ENCODE measurements around the gene TRHDE.

Gene TRHDE

GRCh38 chr12:72275526-72275925 is 3.4 kb downstream of the TRHDE start:
- DNase-seq: no peak

DNA sequence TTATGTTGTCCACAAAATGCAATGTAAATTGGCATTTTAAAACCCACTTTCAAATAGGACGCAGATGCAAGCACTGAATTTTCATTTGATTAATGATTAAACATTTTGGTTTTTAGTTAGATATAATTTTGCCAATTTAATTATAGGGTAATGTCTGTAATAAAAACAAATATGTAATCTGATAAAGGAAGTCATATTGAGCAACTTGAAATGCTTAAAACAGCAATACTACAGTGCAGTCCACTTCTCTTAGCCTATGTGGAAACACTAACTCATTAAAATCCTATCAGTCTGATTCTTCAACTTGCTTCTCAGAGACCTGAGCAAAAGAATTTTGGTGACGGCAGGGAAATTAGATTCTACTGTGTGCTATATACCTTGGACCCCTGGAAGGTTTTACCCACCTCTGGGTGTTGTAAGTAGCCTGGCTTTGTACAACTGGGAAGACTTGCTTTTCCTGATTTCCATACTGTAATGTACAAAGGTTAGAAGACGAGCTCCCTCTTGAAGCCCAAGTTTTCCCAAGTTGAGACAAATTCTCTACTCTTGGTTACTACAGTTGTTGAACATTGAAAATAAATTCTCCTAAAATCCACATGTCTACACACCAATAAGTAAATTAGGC is 4.1 kb downstream of the TRHDE start:
- no peak for DNase-seq

GRCh38 chr12:72277415-72277814 is 5.2 kb downstream of the TRHDE start:
- DNase-seq: no peak

DNA sequence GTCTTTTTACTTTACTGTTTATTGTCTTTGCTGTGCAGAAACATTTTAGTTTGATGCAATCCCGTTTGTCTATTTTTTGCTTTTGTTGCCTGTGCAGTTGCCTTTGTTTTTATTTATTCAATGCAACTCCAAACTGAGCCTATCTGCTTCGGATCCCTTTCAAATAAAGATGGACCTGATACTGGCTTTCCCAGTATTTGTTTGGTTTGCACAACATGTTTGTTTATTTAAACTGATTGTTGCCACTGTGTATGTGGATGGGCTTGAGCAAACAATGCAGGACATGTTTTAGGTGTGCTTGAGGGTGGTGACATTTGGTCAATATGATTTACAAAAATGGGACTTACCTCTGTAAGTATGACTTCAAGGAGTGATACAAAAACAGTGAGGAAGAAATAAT is 6.7 kb downstream of the TRHDE start:
- no peak for DNase-seq

GRCh38 chr12:72281126-72281525 is 9.0 kb downstream of the TRHDE start:
- DNase-seq: no peak

DNA sequence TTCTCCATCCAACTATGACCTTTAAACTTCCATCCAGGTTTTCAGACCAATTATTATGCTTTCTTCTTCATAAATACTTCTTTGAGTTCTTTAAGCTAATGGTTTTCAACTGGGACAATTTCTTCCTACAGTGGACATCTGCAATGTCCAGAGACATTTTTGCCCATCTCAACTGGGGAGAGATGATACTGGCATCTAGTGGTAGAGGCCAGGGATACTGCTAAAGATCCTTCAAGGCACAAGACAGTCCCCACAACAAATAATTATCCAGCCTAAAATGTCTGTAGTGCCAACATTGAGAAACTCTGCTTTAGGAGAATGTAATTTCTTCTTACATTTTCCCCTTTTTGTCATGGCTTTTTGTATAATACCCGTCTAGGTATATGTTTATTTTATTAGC is 10.6 kb downstream of the TRHDE start:
- DNase-seq: no peak

DNA sequence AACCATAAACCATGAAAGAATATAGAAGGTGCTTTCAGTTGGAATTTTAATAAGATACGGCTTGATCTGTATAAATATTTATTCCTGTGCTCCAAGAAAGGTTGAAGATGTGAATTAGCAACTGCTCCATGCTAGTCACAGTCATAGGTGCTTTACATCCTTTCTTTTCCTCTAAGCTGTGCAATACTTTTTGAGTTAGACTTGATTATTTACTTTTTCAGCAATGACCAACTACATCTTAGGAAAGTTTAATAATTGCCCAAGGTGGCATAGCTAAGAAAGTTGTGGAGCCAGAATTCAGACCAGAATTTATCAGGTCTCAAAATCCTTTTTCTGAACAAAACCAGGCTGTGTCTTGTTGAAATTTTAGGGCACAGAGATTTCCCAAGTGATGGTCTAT is 13.7 kb downstream of the TRHDE start:
- no peak for DNase-seq

DNA sequence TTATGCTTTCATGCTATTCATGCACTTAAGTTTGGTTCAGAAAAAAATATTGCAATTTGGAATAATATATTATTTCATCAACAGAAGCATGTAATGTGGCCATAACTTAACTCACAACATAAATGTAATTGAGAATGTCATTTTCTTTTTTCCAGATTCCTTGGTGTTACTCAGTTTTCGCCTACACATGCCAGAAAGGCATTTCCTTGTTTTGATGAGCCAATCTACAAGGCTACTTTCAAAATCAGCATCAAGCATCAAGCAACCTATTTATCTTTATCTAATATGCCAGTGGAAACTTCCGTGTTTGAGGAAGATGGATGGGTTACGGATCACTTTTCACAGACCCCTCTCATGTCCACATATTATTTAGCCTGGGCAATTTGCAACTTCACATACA is 14.4 kb downstream of the TRHDE start:
- no peak for DNase-seq

- DNase-seq: no peak
Measured at GRCh38 chr12:72288436-72288835, 16.3 kb downstream of the TRHDE start.

DNA sequence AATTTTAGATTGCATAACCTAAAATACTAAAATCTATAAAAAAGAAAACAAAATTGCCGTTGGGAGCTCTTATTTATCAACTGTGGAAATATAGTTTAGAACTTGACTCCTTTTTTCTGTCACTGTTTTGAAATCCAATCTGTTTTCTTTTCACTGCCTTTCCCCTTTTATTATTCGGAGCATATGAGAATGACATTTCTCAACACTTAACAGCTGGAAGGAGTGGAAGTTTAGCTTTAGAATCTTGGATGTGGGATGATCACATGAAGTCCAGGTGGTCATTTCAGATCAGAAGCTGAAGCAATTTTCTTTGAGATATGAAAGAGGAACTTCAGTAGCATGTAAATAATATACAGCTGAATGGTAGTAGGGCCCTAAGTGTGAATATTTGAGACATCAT is 16.7 kb downstream of the TRHDE start:
- DNase-seq: no peak

GRCh38 chr12:72289633-72290032 is 17.5 kb downstream of the TRHDE start:
- DNase-seq: no peak

DNA sequence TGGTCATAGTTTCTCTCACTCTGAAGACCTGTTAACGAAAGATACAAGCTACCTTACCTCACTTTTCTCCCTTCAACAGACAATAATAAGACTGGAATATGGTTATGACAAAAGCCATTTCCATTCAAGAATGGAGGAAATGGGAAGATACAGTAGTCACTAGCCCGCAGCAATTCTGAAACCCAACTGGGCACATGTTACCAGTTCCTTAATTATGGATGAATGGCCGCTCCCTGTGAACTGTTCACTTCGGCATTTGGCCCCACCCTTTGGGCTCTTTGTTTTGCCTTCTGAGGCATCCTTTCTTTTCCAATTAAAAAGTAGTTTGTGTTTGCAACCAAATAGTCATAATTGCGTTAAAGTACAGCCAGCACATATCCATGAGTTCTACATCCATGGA is 19.0 kb downstream of the TRHDE start:
- DNase-seq: no peak

- no peak for DNase-seq
Measured at GRCh38 chr12:72293701-72294100, 21.5 kb downstream of the TRHDE start.

- DNase-seq: no peak
Measured at GRCh38 chr12:72295101-72295500, 22.9 kb downstream of the TRHDE start.

GRCh38 chr12:72295744-72296143 is 23.6 kb downstream of the TRHDE start:
- DNase-seq: no peak

- no peak for DNase-seq
Measured at GRCh38 chr12:72296389-72296788, 24.2 kb downstream of the TRHDE start.

DNA sequence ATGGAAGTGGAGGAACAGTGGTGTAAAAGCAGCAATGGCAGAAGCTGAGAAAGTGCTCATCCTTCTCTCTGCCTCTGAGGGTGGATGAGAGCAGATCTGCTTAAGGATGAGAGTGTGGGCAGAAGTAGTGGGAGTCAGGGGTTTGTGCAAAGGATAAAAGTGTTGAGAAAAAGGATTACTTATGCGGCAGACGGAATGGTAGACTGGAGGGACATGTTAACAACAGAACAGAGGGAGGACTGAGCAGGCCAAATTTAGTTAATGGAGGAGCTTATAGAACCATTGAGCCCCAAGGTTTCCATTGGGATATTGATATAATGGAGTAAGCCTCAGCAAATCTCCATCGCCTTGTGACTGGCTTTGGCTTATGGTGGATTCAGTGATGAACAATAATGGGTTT is 25.5 kb downstream of the TRHDE start:
- no peak for DNase-seq

- DNase-seq: no peak
Measured at GRCh38 chr12:72300728-72301127, 28.6 kb downstream of the TRHDE start.

DNA sequence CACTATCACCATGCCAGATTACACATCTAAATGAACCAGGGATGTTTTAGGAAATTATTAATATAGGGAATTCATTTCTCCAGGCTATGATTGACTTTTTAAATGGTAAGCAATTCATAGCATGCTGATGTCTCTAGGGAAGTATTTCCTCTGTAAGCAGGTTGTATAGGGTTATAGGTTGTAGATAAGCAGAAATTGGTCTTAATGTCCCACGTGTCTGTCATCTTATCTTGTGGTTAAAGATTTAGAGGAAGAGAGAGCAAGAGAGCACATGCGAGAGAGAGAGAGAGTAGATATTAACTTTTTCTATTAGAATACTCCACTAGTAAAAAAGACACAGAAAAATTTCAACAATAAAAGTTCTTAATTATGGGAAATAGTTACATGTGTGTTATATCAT is 32.6 kb downstream of the TRHDE start:
- DNase-seq: no peak

- no peak for DNase-seq
Measured at GRCh38 chr12:72307229-72307628, 35.1 kb downstream of the TRHDE start.

- no peak for DNase-seq
Measured at GRCh38 chr12:72311946-72312345, 39.8 kb downstream of the TRHDE start.

DNA sequence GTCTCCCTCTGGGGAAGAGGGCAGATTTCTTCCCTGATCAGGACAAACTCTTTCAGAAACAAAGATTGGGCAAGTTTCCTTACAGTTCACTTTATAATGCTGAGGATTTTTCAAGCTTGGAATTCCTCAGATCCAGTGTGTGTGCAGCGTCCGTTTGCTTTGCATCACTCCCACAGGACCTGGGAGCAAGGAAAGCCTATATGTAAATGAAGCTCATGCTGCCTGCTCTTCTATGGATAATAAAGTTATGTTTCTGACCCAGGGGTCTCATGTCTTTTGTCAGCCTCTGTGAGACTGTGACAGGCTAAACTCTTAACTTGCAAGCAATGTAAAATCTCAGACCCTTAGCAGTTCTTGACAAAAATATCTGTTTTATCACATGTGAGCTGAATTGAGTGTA is 41.6 kb downstream of the TRHDE start:
- no peak for DNase-seq

- no peak for DNase-seq
Measured at GRCh38 chr12:72315858-72316257, 43.7 kb downstream of the TRHDE start.

DNA sequence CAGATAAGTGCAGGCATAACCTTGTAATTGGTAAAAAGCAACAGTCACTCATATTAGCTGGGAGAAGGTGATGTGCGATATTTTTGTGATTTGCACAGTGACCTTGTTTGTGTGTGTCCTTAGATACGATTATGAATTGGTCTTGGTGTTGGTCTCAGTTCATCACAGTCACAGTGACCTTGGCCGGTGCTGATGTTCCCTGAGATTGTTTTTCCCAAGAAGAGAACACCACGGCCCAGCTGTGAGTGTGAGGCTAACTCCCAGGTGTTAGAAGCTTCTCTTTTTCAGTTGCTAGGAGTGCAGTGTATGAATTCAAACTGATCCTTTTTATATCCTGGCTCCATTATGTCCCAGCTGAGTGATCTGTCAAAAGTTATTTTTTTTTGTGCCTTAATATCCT is 46.2 kb downstream of the TRHDE start:
- no peak for DNase-seq

- DNase-seq: no peak
Measured at GRCh38 chr12:72323881-72324280, 51.7 kb downstream of the TRHDE start.

DNA sequence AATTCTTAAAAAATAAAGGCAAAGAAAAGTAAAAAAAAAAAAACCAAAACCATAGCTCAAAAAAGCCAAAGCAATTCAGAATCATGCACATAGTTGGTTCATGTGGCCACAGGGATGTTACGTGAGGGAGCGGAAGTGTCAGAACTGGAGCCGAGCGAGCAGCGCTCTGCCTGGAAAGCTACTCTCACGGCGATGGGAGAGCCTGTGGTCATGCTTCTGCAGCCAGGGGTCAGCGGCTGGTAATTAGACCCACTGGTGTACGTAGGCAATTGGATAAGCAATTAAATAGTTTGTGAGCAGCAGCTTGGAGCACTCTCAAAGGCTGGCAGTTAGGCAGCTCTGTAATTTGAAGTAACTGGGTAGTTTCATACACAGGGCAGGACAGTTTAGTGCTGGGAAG is 58.1 kb downstream of the TRHDE start:
- no peak for DNase-seq

Measured in KG1 (cell line).